Endothelial cell (in vitro differentiated cells): Measurements from ENCODE around the gene ABHD12. TPM values are rescaled to one million over a fixed set of nuclear protein-coding genes. Genes with fewer than 3 reads are reported as not detected.
A peak's percentile ranks its signal among the peaks of the same experiment; 100 is the strongest.

Experiments used
- DNase-seq: peaks from one replicate; pipeline ENCODE4 v3.0.0; 2021; ENCODE audit warnings: low spot score
- H3K27ac Mint-ChIP-seq: one replicate; pipeline ENCODE4 v1.8.0; 2021; ENCODE audit warnings: mixed read lengths, inconsistent platforms; ENCODE audit not compliant: unreplicated experiment
- H3K27me3 Mint-ChIP-seq: one replicate; pipeline ENCODE4 v1.8.0; 2021; ENCODE audit warnings: mild to moderate bottlenecking, moderate library complexity, mixed read lengths, inconsistent platforms; ENCODE audit not compliant: unreplicated experiment
- H3K36me3 Mint-ChIP-seq: one replicate; pipeline ENCODE4 v1.8.0; 2021; ENCODE audit warnings: mild to moderate bottlenecking, low read depth, mixed read lengths, inconsistent platforms; ENCODE audit not compliant: unreplicated experiment
- H3K4me1 Mint-ChIP-seq: one replicate; pipeline ENCODE4 v1.8.0; 2021; ENCODE audit warnings: mild to moderate bottlenecking, mixed read lengths, inconsistent platforms; ENCODE audit not compliant: unreplicated experiment
- H3K4me3 Mint-ChIP-seq: one replicate; pipeline ENCODE4 v1.8.0; 2021; ENCODE audit warnings: mild to moderate bottlenecking, mixed read lengths, inconsistent platforms; ENCODE audit not compliant: unreplicated experiment
- H3K9me3 Mint-ChIP-seq: one replicate; pipeline ENCODE4 v1.8.0; 2021; ENCODE audit warnings: mixed read lengths, inconsistent platforms; ENCODE audit not compliant: unreplicated experiment
- CTCF ChIP-seq: fragments of 200-600 bp; sonication (generic); IDR thresholded peaks from one replicate; pipeline ENCODE4 v1.5.0; 2021; ENCODE audit warnings: antibody characterized with exemption; ENCODE audit not compliant: unreplicated experiment
- total RNA-seq: library from RNA; stranded (reverse); fragmentation: NEBNext Ultra II Directional; extraction: Animal tissue kit (Norgen Biotek cat#: 25700); gene quantifications from one replicate; pipeline ENCODE4 v1.2.1, GENCODE V29; 2021; ENCODE audit not compliant: unreplicated experiment

The ABHD12 gene
- total RNA-seq, 1 donor from 2014 or later = 28.0 TPM

- no peaks in the 10 kb centered on the region for H3K4me1 Mint-ChIP-seq
- no peaks in the 10 kb centered on the region for H3K9me3 Mint-ChIP-seq
- no peak overlapping the region for H3K27ac Mint-ChIP-seq
- TF ChIP-seq CTCF = no peak
- H3K36me3 Mint-ChIP-seq = peaks cover 13% of the 10 kb centered on the region
- H3K27me3 Mint-ChIP-seq = peaks cover 2% of the 10 kb centered on the region
- no peak overlapping the region for H3K4me3 Mint-ChIP-seq
- no peak for DNase-seq
These were observed 30.5 kb upstream of the ABHD12 start for GRCh38 chr20:25421102-25421501.

- TF ChIP-seq CTCF = no peak
- H3K27ac Mint-ChIP-seq = no peak overlapping the region
- no peaks in the 10 kb centered on the region for H3K4me1 Mint-ChIP-seq
- H3K4me3 Mint-ChIP-seq = no peak overlapping the region
- H3K27me3 Mint-ChIP-seq = peaks cover 2% of the 10 kb centered on the region
- no peaks in the 10 kb centered on the region for H3K9me3 Mint-ChIP-seq
- peaks cover 9% of the 10 kb centered on the region for H3K36me3 Mint-ChIP-seq
- no peak for DNase-seq
These were observed 28.1 kb upstream of the ABHD12 start for GRCh38 chr20:25418776-25419175.

- Mint-ChIP-seq H3K27ac (no peak overlapping the region), H3K36me3 (no peaks in the 10 kb centered on the region), H3K27me3 (peaks cover 2% of the 10 kb centered on the region), H3K4me3 (no peak overlapping the region), H3K4me1 (peaks cover 6% of the 10 kb centered on the region), H3K9me3 (no peaks in the 10 kb centered on the region)
- no peak for DNase-seq
- no peak for TF ChIP-seq CTCF
These were observed 18.3 kb upstream of the ABHD12 start for GRCh38 chr20:25408890-25409289.

- peaks cover 4% of the 10 kb centered on the region for H3K36me3 Mint-ChIP-seq
- TF ChIP-seq CTCF = no peak
- peaks cover 6% of the 10 kb centered on the region for H3K4me1 Mint-ChIP-seq
- peaks cover 4% of the 10 kb centered on the region for H3K9me3 Mint-ChIP-seq
- no peak for DNase-seq
- H3K27me3 Mint-ChIP-seq = peaks cover 2% of the 10 kb centered on the region
- H3K27ac Mint-ChIP-seq = peak overlapping the region; percentile 3
- H3K4me3 Mint-ChIP-seq = peak overlapping the region; percentile 95
These were observed 17.5 kb upstream of the ABHD12 start for GRCh38 chr20:25408170-25408547.

GRCh38 chr20:25407311-25408169 lies 16.9 kb upstream of the ABHD12 start, which contains the start of gene GINS1:
Gene GINS1 (plus strand): TSS chr20:25407673. CDS start chr20:25407821, 148 bp downstream.
- peak within 1 kb of the TSS; percentile 18 for H3K27ac Mint-ChIP-seq
- peaks cover 8% of the 10 kb centered on the region for H3K9me3 Mint-ChIP-seq
- H3K27me3 Mint-ChIP-seq = peaks cover 2% of the 10 kb centered on the region
- peaks cover 6% of the 10 kb centered on the region for H3K4me1 Mint-ChIP-seq
- peaks cover 5% of the 10 kb centered on the region for H3K36me3 Mint-ChIP-seq
- peak within 1 kb of the TSS; percentile 95 for H3K4me3 Mint-ChIP-seq
- peak; percentile 91 for DNase-seq
- TF ChIP-seq CTCF = no peak
